ENCODE results near the gene ERAS. TPM values are rescaled to one million over a fixed set of nuclear protein-coding genes. Genes with fewer than 3 reads are reported as not detected.
"Not testable (repeated sequence)": the region's sequence is repeated elsewhere in the genome, so short reads cannot be mapped to it uniquely, and the experiment has no call there.

Gene ERAS
- total RNA-seq, 2 donors from 2014 or later: 0.23 to 0.31 TPM

GRCh38 chrX:48818098-48818497 is 8.2 kb upstream of the ERAS start:
- H3K27ac Mint-ChIP-seq: no peak overlapping the region
- DNase-seq (ENCODE audit: low spot score in 2 of 2): no peak
- no peak for ATAC-seq
- H3K9me3 Mint-ChIP-seq: no peaks in the 10 kb centered on the region
- H3K36me3 Mint-ChIP-seq: peaks cover 0 to 7% of the 10 kb centered on the region in 2 donors

GRCh38 chrX:48818866-48819265 is 7.4 kb upstream of the ERAS start:
- DNase-seq (ENCODE audit: low spot score in 2 of 2): no peak
- peaks cover 0 to 7% of the 10 kb centered on the region in 2 donors for H3K36me3 Mint-ChIP-seq
- ATAC-seq: no peak
- no peak overlapping the region for H3K27ac Mint-ChIP-seq
- no peaks in the 10 kb centered on the region for H3K9me3 Mint-ChIP-seq

- ATAC-seq; H3K27ac Mint-ChIP-seq; H3K36me3 Mint-ChIP-seq; H3K9me3 Mint-ChIP-seq; DNase-seq (ENCODE audit: low spot score in 2 of 2): not testable (repeated sequence)
Measured at GRCh38 chrX:48819394-48819793, 6.9 kb upstream of the ERAS start.

GRCh38 chrX:48823053-48823452 is 3.3 kb upstream of the ERAS start:
- no peak for ATAC-seq
- no peaks in the 10 kb centered on the region for H3K9me3 Mint-ChIP-seq
- DNase-seq (ENCODE audit: low spot score in 2 of 2): no peak
- H3K36me3 Mint-ChIP-seq: peaks cover 4 to 7% of the 10 kb centered on the region in 2 donors
- H3K27ac Mint-ChIP-seq: peak overlapping the region in 1 of 2 donors; percentile 20

- no peak for ATAC-seq
- Mint-ChIP-seq H3K36me3 (peaks cover 4 to 7% of the 10 kb centered on the region in 2 donors), H3K9me3 (no peaks in the 10 kb centered on the region), H3K27ac (no peak overlapping the region)
- no peak for DNase-seq (ENCODE audit: low spot score in 2 of 2)
Measured at GRCh38 chrX:48824066-48824465, 2.2 kb upstream of the ERAS start.

GRCh38 chrX:48826876-48827653 is 752 bp downstream of the ERAS start:
- ATAC-seq: peak in 1 of 2 donors; percentile 21
- no peaks in the 10 kb centered on the region for H3K9me3 Mint-ChIP-seq
- no peak for DNase-seq (ENCODE audit: low spot score in 2 of 2)
- H3K27ac Mint-ChIP-seq: peak overlapping the region in 1 of 2 donors; percentile 36
- peaks cover 0 to 4% of the 10 kb centered on the region in 2 donors for H3K36me3 Mint-ChIP-seq

GRCh38 chrX:48827654-48827968 is 1.3 kb downstream of the ERAS start:
- Mint-ChIP-seq H3K36me3 (peaks cover 0 to 4% of the 10 kb centered on the region in 2 donors), H3K27ac (no peak overlapping the region), H3K9me3 (no peaks in the 10 kb centered on the region)
- ATAC-seq (no peak), DNase-seq (ENCODE audit: low spot score in 2 of 2) (no peak)

GRCh38 chrX:48829016-48829735 is 2.9 kb downstream of the ERAS start:
- no peak overlapping the region for H3K27ac Mint-ChIP-seq
- DNase-seq (ENCODE audit: low spot score in 2 of 2) (no peak), ATAC-seq (no peak)
- H3K9me3 Mint-ChIP-seq: no peaks in the 10 kb centered on the region
- H3K36me3 Mint-ChIP-seq: peaks cover 0 to 4% of the 10 kb centered on the region in 2 donors

GRCh38 chrX:48831136-48831908 is 5.0 kb downstream of the ERAS start:
- ATAC-seq: no peak

GRCh38 chrX:48831909-48832291 is 5.6 kb downstream of the ERAS start:
- Mint-ChIP-seq H3K36me3 (no peaks in the 10 kb centered on the region), H3K9me3 (no peaks in the 10 kb centered on the region), H3K27ac (no peak overlapping the region)
- ATAC-seq (no peak), DNase-seq (ENCODE audit: low spot score in 2 of 2) (no peak)

More at GRCh38 chrX:48831136-48831908, 5.0 kb downstream of the ERAS start:
- Mint-ChIP-seq H3K9me3 (no peaks in the 10 kb centered on the region), H3K27ac (no peak overlapping the region), H3K36me3 (no peaks in the 10 kb centered on the region)
- DNase-seq (ENCODE audit: low spot score in 2 of 2): no peak

GRCh38 chrX:48833542-48834138 is 7.3 kb downstream of the ERAS start:
- no peaks in the 10 kb centered on the region for H3K36me3 Mint-ChIP-seq
- H3K27ac Mint-ChIP-seq: no peak overlapping the region
- DNase-seq (ENCODE audit: low spot score in 2 of 2): no peak
- no peaks in the 10 kb centered on the region for H3K9me3 Mint-ChIP-seq
- no peak for ATAC-seq

- no peak for DNase-seq (ENCODE audit: low spot score in 2 of 2)
- Mint-ChIP-seq H3K9me3 (no peaks in the 10 kb centered on the region), H3K36me3 (no peaks in the 10 kb centered on the region), H3K27ac (no peak overlapping the region)
- peak in 1 of 2 donors; percentile 48 for ATAC-seq
Measured at GRCh38 chrX:48834383-48834709, 8.0 kb downstream of the ERAS start.

GRCh38 chrX:48835524-48836329 is 9.4 kb downstream of the ERAS start, which contains the start of gene PCSK1N:
Gene PCSK1N, minus strand, starts transcription at chrX:48835610. Its CDS starts 78 bp downstream, at chrX:48835532.
- ATAC-seq (peak; percentile 47 to 57), DNase-seq (ENCODE audit: low spot score in 2 of 2) (no peak)
- no peak within 1 kb of the TSS for H3K27ac Mint-ChIP-seq
- no peaks in the 10 kb centered on the region for H3K36me3 Mint-ChIP-seq
- H3K9me3 Mint-ChIP-seq: no peaks in the 10 kb centered on the region

- Mint-ChIP-seq H3K9me3 (no peaks in the 10 kb centered on the region), H3K27ac (no peak overlapping the region)
- no peak for ATAC-seq
Measured at GRCh38 chrX:48839686-48840085, 13.4 kb downstream of the ERAS start.

GRCh38 chrX:48848847-48849246 is 22.5 kb downstream of the ERAS start:
- H3K36me3 Mint-ChIP-seq: no peaks in the 10 kb centered on the region
- no peak overlapping the region for H3K27ac Mint-ChIP-seq
- no peak for DNase-seq (ENCODE audit: low spot score in 2 of 2)
- H3K9me3 Mint-ChIP-seq: no peaks in the 10 kb centered on the region
- ATAC-seq: no peak

More at GRCh38 chrX:48839686-48840085, 13.4 kb downstream of the ERAS start:
- DNase-seq (ENCODE audit: low spot score in 2 of 2): no peak
- H3K36me3 Mint-ChIP-seq: no peaks in the 10 kb centered on the region

- H3K27ac Mint-ChIP-seq: no peak overlapping the region
- DNase-seq (ENCODE audit: low spot score in 2 of 2): no peak
- H3K36me3 Mint-ChIP-seq: no peaks in the 10 kb centered on the region
- no peak for ATAC-seq
- no peaks in the 10 kb centered on the region for H3K9me3 Mint-ChIP-seq
Measured at GRCh38 chrX:48852857-48853256, 26.5 kb downstream of the ERAS start.

All from activated naive CD4-positive, alpha-beta T cell treated with anti-CD3 and anti-CD28 coated beads, Interleukin-2, amount 50 U/mL, for 72 hours (primary cell).